HepG2 (cell line): ENCODE measurements around the gene TMEFF2. TPM values are rescaled to one million over a fixed set of nuclear protein-coding genes. Genes with fewer than 3 reads are reported as not detected.

Experiments used
- ATAC-seq: fragments of 200-7000 bp; cut with Tn5 transposase; 3 replicates; pipeline ENCODE4 v1.9.1; 2020; ENCODE audit warnings: mild to moderate bottlenecking, moderate library complexity
- BruUV-seq: library from RNA; stranded (reverse); fragments of 400-500 nt; replicated peaks from 2 replicates; lab custom pipeline; 2021; lab: Mats Ljungman, UMichigan
- CTCF ChIA-PET: fragments of 300-600 bp; formaldehyde crosslinking; extraction: SDS; loops from one replicate; lab custom pipeline; 2021; ENCODE audit warnings: low total read pairs, inconsistent platforms, low intra/inter-chr PET ratio; lab: Yijun Ruan, JAX
- POLR2A ChIA-PET: fragments of 350-600 bp; sonication (Branson Sonifier 250); formaldehyde crosslinking; loops from one replicate; lab custom pipeline; 2020; ENCODE audit warnings: antibody characterized with exemption, inconsistent platforms; lab: Yijun Ruan, JAX
- DNase-seq: peaks from one replicate; pipeline ENCODE4 v3.0.0-alpha.2; 2015; ENCODE audit warnings: low spot score
- FAIRE-seq: peaks from 3 replicates; lab custom pipeline; 2011; peaks lifted over from hg19 to GRCh38; lab: Jason Lieb, UNC
- H2AFZ ChIP-seq: one replicate; pipeline ENCODE4 v1.6.1; 2011; ENCODE audit warnings: low read length, inconsistent platforms
- H3K27ac ChIP-seq: fragments of 300-600 bp; 3 replicates; pipeline ENCODE4 v1.8.0; 2011; ENCODE audit warnings: mixed run types, mild to moderate bottlenecking, mixed read lengths, low read length, inconsistent platforms; ENCODE audit not compliant: insufficient read depth; ENCODE audit errors: extremely low read length
- H3K27me3 ChIP-seq, 2 experiments: fragments of 200-600 bp in 1 of 2; 2 replicates in 1 of 2; 3 replicates in 1 of 2; pipeline versions ENCODE4 v1.6.0 to v1.8.0; 2011; ENCODE audit warnings: low read length in 2 of 2, mild to moderate bottlenecking in 2 of 2, moderate library complexity in 2 of 2, inconsistent platforms in 1 of 2; ENCODE audit not compliant: insufficient read depth in 2 of 2, control insufficient read depth in 1 of 2
- H3K36me3 ChIP-seq, 2 experiments: fragments of 200-600 bp in 1 of 2; replicated peaks in 1 of 2; 2 replicates in 1 of 2; 3 replicates in 1 of 2; pipeline versions ENCODE4 v1.5.1 to v1.8.0; 2011; ENCODE audit warnings: low read length in 2 of 2, inconsistent platforms in 1 of 2; ENCODE audit not compliant: insufficient read depth in 2 of 2, control insufficient read depth in 1 of 2
- H3K4me1 ChIP-seq: 2 replicates; pipeline ENCODE4 v1.5.1; 2012; ENCODE audit warnings: low read length, inconsistent platforms; ENCODE audit not compliant: insufficient read depth
- H3K4me2 ChIP-seq: 2 replicates; pipeline ENCODE4 v1.6.0; 2011; ENCODE audit warnings: low read depth, low read length, inconsistent platforms
- H3K4me3 ChIP-seq, 3 experiments: fragments of 200-600 bp in 1 of 3; sonication (generic), shearing (Covaris generic) in 1 of 3; replicated peaks in 1 of 3; 2 replicates each; pipeline ENCODE4 v1.5.1; 2011 to 2016; ENCODE audit warnings: low read length in 3 of 3, inconsistent platforms in 2 of 3, low read depth in 2 of 3, mild to moderate bottlenecking in 2 of 3, control low read depth in 1 of 3, mixed read lengths in 1 of 3; ENCODE audit not compliant: insufficient read depth in 1 of 3
- H3K79me2 ChIP-seq: one replicate; pipeline ENCODE4 v1.6.1; 2011; ENCODE audit warnings: low read length, inconsistent platforms; ENCODE audit not compliant: insufficient read depth
- H3K9ac ChIP-seq: 2 replicates; pipeline ENCODE4 v1.6.0; 2011; ENCODE audit warnings: mild to moderate bottlenecking, low read depth, low read length, inconsistent platforms; ENCODE audit not compliant: insufficient read depth
- H3K9me3 ChIP-seq: 2 replicates; pipeline ENCODE4 v1.5.1; 2012; ENCODE audit warnings: mild to moderate bottlenecking, low read length
- H4K20me1 ChIP-seq: 2 replicates; pipeline ENCODE4 v1.6.0; 2011; ENCODE audit warnings: inconsistent platforms, mild to moderate bottlenecking, low read length, moderate library complexity; ENCODE audit not compliant: insufficient read depth
- MAFF ChIP-seq: IDR thresholded peaks from 2 replicates; pipeline ENCODE4 v1.6.1; 2011; ENCODE audit warnings: low read depth, low read length, improper control_type of control experiment
- MAFK ChIP-seq, 2 experiments: IDR thresholded peaks in 1 of 2; conservative IDR thresholded peaks in 1 of 2; 2 replicates each; pipeline ENCODE4 v1.6.1; 2011; ENCODE audit warnings: improper control_type of control experiment in 2 of 2, low read length in 2 of 2
- MBNL3 ChIP-seq: fragments of 250-450 bp; sonication (Bioruptor Pico); conservative IDR thresholded peaks from 2 replicates; pipeline ENCODE4 v1.8.0; 2022; ENCODE audit warnings: mild to moderate bottlenecking, inconsistent platforms
- PAX8 ChIP-seq: sonication (generic); formaldehyde crosslinking; IDR thresholded peaks from 2 replicates; pipeline ENCODE4 v1.8.0; 2022; ENCODE audit warnings: mild to moderate bottlenecking, missing genetic modification reagents, borderline replicate concordance
- TSC22D2 ChIP-seq: sonication (generic); formaldehyde crosslinking; IDR thresholded peaks from 2 replicates; pipeline ENCODE4 v1.5.1; 2020; ENCODE audit warnings: missing genetic modification reagents, mild to moderate bottlenecking, borderline replicate concordance
- ZFYVE20 ChIP-seq: sonication (generic); formaldehyde crosslinking; IDR thresholded peaks from 2 replicates; pipeline ENCODE4 v1.8.0; 2023; ENCODE audit warnings: low read depth, mild to moderate bottlenecking, moderate library complexity, missing genetic modification reagents, borderline replicate concordance
- ZNF121 ChIP-seq: sonication (generic); formaldehyde crosslinking; IDR thresholded peaks from 2 replicates; pipeline ENCODE4 v1.5.0; 2020; ENCODE audit warnings: mild to moderate bottlenecking, missing genetic modification reagents
- ZNF335 ChIP-seq: sonication (generic); formaldehyde crosslinking; IDR thresholded peaks from 2 replicates; pipeline ENCODE4 v1.4.0; 2020; ENCODE audit warnings: missing genetic modification reagents
- WGBS: methylation state at CpG from one replicate; pipeline ENCODE4 v1.1.6; 2017; ENCODE audit warnings: low lambda C conversion rate; 5-methylcytosine and 5-hydroxymethylcytosine counted together
- in situ Hi-C: cut with HindIII; loops from 2 replicates; pipeline ENCODE4 v1.10.0; 2017; ENCODE audit warnings: low pct_unique_long_range_greater_than_20kb; ENCODE audit not compliant: extremely low pct_ligation_motif_present
- intact Hi-C: fragments of 100-400 bp; cut with micrococcal nuclease; formaldehyde crosslinking; loops from one replicate; pipeline ENCODE4 v1.10.0; 2022; ENCODE audit not compliant: unreplicated experiment
- polyA plus RNA-seq, 8 experiments: library from polyadenylated mRNA; depleted of rRNA in 3 of 8; stranded (reverse) in 7 of 8; unstranded in 1 of 8; fragments of >200 nt; fragmentation: Illumina TruSeq in 4 of 8; extraction: Trizol in 4 of 8; gene quantifications; 2 replicates each; pipeline versions ENCODE4 v1.2.1 to v1.2.3, GENCODE V29; 2011 to 2016; ENCODE audit warnings: low read depth in 4 of 8, missing spikeins in 1 of 8, mixed read lengths in 1 of 8; ENCODE audit not compliant: insufficient read depth in 1 of 8
- total RNA-seq, 5 experiments: library from RNA; depleted of rRNA; stranded (reverse); fragments of >200 nt; fragmentation: Illumina TruSeq; extraction: Trizol; gene quantifications; 2 replicates each; pipeline ENCODE4 v1.2.3, GENCODE V29; 2016; ENCODE audit warnings: low read depth in 1 of 5
- TF ChIP-seq, protein P1 (sequence below): sonication (generic); formaldehyde crosslinking; IDR thresholded peaks from 2 replicates; pipeline ENCODE4 v1.5.1; 2020; ENCODE audit warnings: mild to moderate bottlenecking, missing genetic modification reagents, moderate library complexity
- TF ChIP-seq, protein P2 (sequence below): sonication (generic); formaldehyde crosslinking; IDR thresholded peaks from 2 replicates; pipeline ENCODE4 v1.9.0; 2021; ENCODE audit warnings: missing genetic modification reagents, mild to moderate bottlenecking, borderline replicate concordance

The TMEFF2 gene
- total and polyA plus RNA-seq, 2 of the 13 experiments (the other 11 are each of a cell fraction or from before 2014, with no cell fraction given), result not detected

- no peaks in the 10 kb centered on the region for H3K9me3 ChIP-seq
- H3K4me3 ChIP-seq, result no peak overlapping the region
- H3K4me2 ChIP-seq, result no peak overlapping the region
- in situ Hi-C loops (no loop called here), intact Hi-C loops (no loop called here)
- H3K27ac ChIP-seq, result no peak overlapping the region
- POLR2A ChIA-PET, result no interaction called here
- no peak for TF ChIP-seq MBNL3 (CRISPR knock-in tag)
- TF ChIP-seq MAFF, result peak; percentile 33; the same call in 1 of the 2 replicates
- no peak for TF ChIP-seq ZFYVE20
- TF ChIP-seq MAFK (conservative IDR thresholded peaks at IDR 0.05 in 1 of 2, IDR thresholded peaks at IDR 0.05 in 1 of 2; ENCODE audit: low read length in 2 of 2), result peak; percentile 54 to 73
- no peaks in the 10 kb centered on the region for H4K20me1 ChIP-seq
- H3K27me3 ChIP-seq, result no peaks in the 10 kb centered on the region
- CTCF ChIA-PET, result no interaction called here
- no peak overlapping the region for H2AFZ ChIP-seq
- H3K36me3 ChIP-seq, result no peaks in the 10 kb centered on the region
- no TSS peak for BruUV-seq
- H3K79me2 ChIP-seq, result no peaks in the 10 kb centered on the region
- WGBS, result 38% methylated on average over 1 of the region's 1 CpG
- DNase-seq (no peak), FAIRE-seq (no peak), ATAC-seq (no peak)
- no peaks in the 10 kb centered on the region for H3K4me1 ChIP-seq
- H3K9ac ChIP-seq, result no peak overlapping the region
Measured at GRCh38 chr2:191977754-191978153, 217.0 kb downstream of the TMEFF2 start.

DNA sequence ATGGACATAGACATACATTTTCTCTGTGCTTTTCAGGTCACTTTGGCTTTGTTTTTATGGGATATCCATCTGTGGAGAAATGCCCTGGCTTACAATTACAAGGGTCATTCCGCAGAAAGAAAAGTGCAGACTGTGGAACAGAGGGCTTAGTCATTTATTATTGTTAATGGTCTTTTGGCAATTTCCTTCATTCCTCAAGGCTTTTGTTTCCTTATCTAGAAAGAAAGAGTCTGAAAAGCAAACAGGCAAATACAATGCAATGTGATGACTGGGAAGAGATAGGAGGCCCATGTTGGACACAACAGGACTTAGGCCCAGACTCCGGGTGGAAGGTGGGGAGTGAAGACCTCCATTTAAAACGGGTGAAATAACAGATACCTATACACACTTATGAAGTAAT lies 218.3 kb downstream of the TMEFF2 start:
- in situ Hi-C loops, result no loop called here
- ATAC-seq (no peak), DNase-seq (no peak)
- Histone ChIP-seq H3K27me3 (no peaks in the 10 kb centered on the region), H3K4me3 (no peak overlapping the region), H3K4me1 (no peaks in the 10 kb centered on the region), H3K79me2 (no peaks in the 10 kb centered on the region), H3K4me2 (no peak overlapping the region), H3K36me3 (no peaks in the 10 kb centered on the region)
- no TSS peak for BruUV-seq
- TF ChIP-seq, protein P1, sequence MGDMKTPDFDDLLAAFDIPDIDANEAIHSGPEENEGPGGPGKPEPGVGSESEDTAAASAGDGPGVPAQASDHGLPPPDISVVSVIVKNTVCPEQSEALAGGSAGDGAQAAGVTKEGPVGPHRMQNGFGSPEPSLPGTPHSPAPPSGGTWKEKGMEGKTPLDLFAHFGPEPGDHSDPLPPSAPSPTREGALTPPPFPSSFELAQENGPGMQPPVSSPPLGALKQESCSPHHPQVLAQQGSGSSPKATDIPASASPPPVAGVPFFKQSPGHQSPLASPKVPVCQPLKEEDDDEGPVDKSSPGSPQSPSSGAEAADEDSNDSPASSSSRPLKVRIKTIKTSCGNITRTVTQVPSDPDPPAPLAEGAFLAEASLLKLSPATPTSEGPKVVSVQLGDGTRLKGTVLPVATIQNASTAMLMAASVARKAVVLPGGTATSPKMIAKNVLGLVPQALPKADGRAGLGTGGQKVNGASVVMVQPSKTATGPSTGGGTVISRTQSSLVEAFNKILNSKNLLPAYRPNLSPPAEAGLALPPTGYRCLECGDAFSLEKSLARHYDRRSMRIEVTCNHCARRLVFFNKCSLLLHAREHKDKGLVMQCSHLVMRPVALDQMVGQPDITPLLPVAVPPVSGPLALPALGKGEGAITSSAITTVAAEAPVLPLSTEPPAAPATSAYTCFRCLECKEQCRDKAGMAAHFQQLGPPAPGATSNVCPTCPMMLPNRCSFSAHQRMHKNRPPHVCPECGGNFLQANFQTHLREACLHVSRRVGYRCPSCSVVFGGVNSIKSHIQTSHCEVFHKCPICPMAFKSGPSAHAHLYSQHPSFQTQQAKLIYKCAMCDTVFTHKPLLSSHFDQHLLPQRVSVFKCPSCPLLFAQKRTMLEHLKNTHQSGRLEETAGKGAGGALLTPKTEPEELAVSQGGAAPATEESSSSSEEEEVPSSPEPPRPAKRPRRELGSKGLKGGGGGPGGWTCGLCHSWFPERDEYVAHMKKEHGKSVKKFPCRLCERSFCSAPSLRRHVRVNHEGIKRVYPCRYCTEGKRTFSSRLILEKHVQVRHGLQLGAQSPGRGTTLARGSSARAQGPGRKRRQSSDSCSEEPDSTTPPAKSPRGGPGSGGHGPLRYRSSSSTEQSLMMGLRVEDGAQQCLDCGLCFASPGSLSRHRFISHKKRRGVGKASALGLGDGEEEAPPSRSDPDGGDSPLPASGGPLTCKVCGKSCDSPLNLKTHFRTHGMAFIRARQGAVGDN (CRISPR knock-in tag), result no peak
- no peak for TF ChIP-seq ZNF121 (CRISPR knock-in tag)
- TF ChIP-seq PAX8 (CRISPR knock-in tag), result no peak
- no peak for TF ChIP-seq ZNF335
- no peak for TF ChIP-seq TSC22D2 (CRISPR knock-in tag)
- TF ChIP-seq, protein P2, sequence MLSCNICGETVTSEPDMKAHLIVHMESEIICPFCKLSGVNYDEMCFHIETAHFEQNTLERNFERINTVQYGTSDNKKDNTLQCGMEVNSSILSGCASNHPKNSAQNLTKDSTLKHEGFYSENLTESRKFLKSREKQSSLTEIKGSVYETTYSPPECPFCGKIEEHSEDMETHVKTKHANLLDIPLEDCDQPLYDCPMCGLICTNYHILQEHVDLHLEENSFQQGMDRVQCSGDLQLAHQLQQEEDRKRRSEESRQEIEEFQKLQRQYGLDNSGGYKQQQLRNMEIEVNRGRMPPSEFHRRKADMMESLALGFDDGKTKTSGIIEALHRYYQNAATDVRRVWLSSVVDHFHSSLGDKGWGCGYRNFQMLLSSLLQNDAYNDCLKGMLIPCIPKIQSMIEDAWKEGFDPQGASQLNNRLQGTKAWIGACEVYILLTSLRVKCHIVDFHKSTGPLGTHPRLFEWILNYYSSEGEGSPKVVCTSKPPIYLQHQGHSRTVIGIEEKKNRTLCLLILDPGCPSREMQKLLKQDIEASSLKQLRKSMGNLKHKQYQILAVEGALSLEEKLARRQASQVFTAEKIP (CRISPR knock-in tag), result no peak
- TF ChIP-seq, all 625 proteins: peak for 0
- intact Hi-C loops, result no loop called here
- H3K9ac ChIP-seq, result no peak overlapping the region
- H2AFZ ChIP-seq, result no peak overlapping the region
- H3K27ac ChIP-seq, result no peak overlapping the region
- H3K9me3 ChIP-seq, result no peaks in the 10 kb centered on the region
- no peaks in the 10 kb centered on the region for H4K20me1 ChIP-seq
- CTCF ChIA-PET, result no interaction called here
- POLR2A ChIA-PET, result no interaction called here
- FAIRE-seq, result no peak
- WGBS, result 62% methylated on average over 3 of the region's 3 CpGs
